Gastrocnemius medialis (tissue), 4 donors: Measurements from ENCODE around the gene GAS6. TPM values are rescaled to one million over a fixed set of nuclear protein-coding genes. Genes with fewer than 3 reads are reported as not detected.

Experiments
- ATAC-seq, 2 donors: fragments of 150-250 bp; one replicate each; pipeline ENCODE4 v1.9.1; 2016
- DNase-seq, 2 donors: peaks; one replicate each; pipeline ENCODE4 v3.0.0-alpha.2; 2019
- H3K27ac ChIP-seq, 4 donors: fragments of 200-600 bp; sonication (generic); 1 replicate in 1 of 4; 2 replicates in 3 of 4; pipeline ENCODE4 v1.5.1; 2016 to 2018; ENCODE audit warnings: mild to moderate bottlenecking in 2 of 4, moderate library complexity in 1 of 4
- H3K27me3 ChIP-seq, 3 donors: fragments of 200-600 bp; sonication (generic) in 2 of 3; 1 replicate in 1 of 3; 2 replicates in 2 of 3; pipeline versions ENCODE4 v1.5.1 to v1.6.0; 2016 to 2019; ENCODE audit warnings: mild to moderate bottlenecking in 1 of 3, moderate library complexity in 1 of 3
- H3K36me3 ChIP-seq, 2 donors: fragments of 200-600 bp; sonication (generic) in 1 of 2; one replicate each; pipeline ENCODE4 v1.5.1; 2017 to 2018
- H3K4me1 ChIP-seq, 2 donors: fragments of 200-600 bp; sonication (generic) in 1 of 2; one replicate each; pipeline ENCODE4 v1.5.1; 2016 to 2017; ENCODE audit warnings: mild to moderate bottlenecking in 2 of 2
- H3K4me3 ChIP-seq, 4 donors: fragments of 200-600 bp; sonication (generic) in 3 of 4; 1 replicate in 1 of 4; 2 replicates in 3 of 4; pipeline ENCODE4 v1.5.1; 2016 to 2019; ENCODE audit warnings: mild to moderate bottlenecking in 2 of 4
- H3K9me3 ChIP-seq, 3 donors: fragments of 200-600 bp; sonication (generic) in 2 of 3; 1 replicate in 1 of 3; 2 replicates in 2 of 3; pipeline ENCODE4 v1.5.1; 2016 to 2019
- CTCF ChIP-seq, 5 experiments: fragments of 450-650 bp in 3 of 5; fragments of 200-600 bp in 2 of 5; sonication (generic) in 2 of 5; IDR thresholded peaks in 4 of 5; conservative IDR thresholded peaks in 1 of 5; 1 replicate in 4 of 5; 2 replicates in 1 of 5; pipeline ENCODE4 v1.5.1; 2016 to 2019; ENCODE audit warnings: antibody characterized with exemption in 5 of 5, mild to moderate bottlenecking in 3 of 5, moderate library complexity in 3 of 5
- POLR2A ChIP-seq, 2 donors: fragments of 450-650 bp; IDR thresholded peaks; one replicate each; pipeline ENCODE4 v1.6.1; 2017; ENCODE audit warnings: antibody characterized with exemption in 2 of 2, mild to moderate bottlenecking in 2 of 2, moderate library complexity in 2 of 2
- in situ Hi-C, 4 donors: fragments of 200-750 bp; cut with MboI; loops; one replicate each; pipeline versions ENCODE4 v1.15.0 to v1.8.0; 2017; ENCODE audit warnings: low sequenced_read_pairs in 4 of 4
- intact Hi-C: fragments of 100-400 bp; cut with DNase I; formaldehyde crosslinking; loops from one replicate; pipeline ENCODE4 v1.15.1; 2023; ENCODE audit warnings: low total_unique reads
- total RNA-seq, 4 donors: library from RNA; depleted of rRNA; stranded (reverse); fragments of >200 nt; gene quantifications; one replicate each; pipeline versions ENCODE4 v1.1.0 to v1.2.3, GENCODE V29; 2016

GAS6 gene
- total RNA-seq, 4 donors from 2014 or later = 68.6 to 122 (median 86.3) TPM

- Histone ChIP-seq H3K36me3 (no peaks in the 10 kb centered on the region), H3K27ac (no peak overlapping the region), H3K27me3 (no peaks in the 10 kb centered on the region), H3K4me3 (no peak overlapping the region), H3K9me3 (no peaks in the 10 kb centered on the region), H3K4me1 (no peaks in the 10 kb centered on the region)
- DNase-seq (no peak), ATAC-seq (no peak)
- in situ Hi-C loops (no loop called here), intact Hi-C loops (no loop called here)
- TF ChIP-seq CTCF (IDR thresholded peaks at IDR 0.05 in 4 of 5, conservative IDR thresholded peaks at IDR 0.05 in 1 of 5) (no peak), POLR2A (IDR thresholded peaks at IDR 0.05) (no peak)
Measured at GRCh38 chr13:113898391-113898790, 34.5 kb upstream of the GAS6 start.

- Histone ChIP-seq H3K9me3 (no peaks in the 10 kb centered on the region), H3K36me3 (no peaks in the 10 kb centered on the region), H3K27me3 (no peaks in the 10 kb centered on the region), H3K4me3 (no peak overlapping the region), H3K27ac (no peak overlapping the region), H3K4me1 (no peaks in the 10 kb centered on the region)
- no peak for TF ChIP-seq CTCF (IDR thresholded peaks at IDR 0.05 in 4 of 5, conservative IDR thresholded peaks at IDR 0.05 in 1 of 5)
- no peak for TF ChIP-seq POLR2A (IDR thresholded peaks at IDR 0.05)
- ATAC-seq (no peak), DNase-seq (no peak)
- in situ Hi-C loops (no loop called here), intact Hi-C loops (no loop called here)
Measured at GRCh38 chr13:113897966-113898365, 34.1 kb upstream of the GAS6 start.

GRCh38 chr13:113897161-113897560 is 33.3 kb upstream of the GAS6 start:
- Histone ChIP-seq H3K4me1 (no peaks in the 10 kb centered on the region), H3K27me3 (no peaks in the 10 kb centered on the region), H3K27ac (no peak overlapping the region), H3K36me3 (no peaks in the 10 kb centered on the region), H3K4me3 (no peak overlapping the region), H3K9me3 (no peaks in the 10 kb centered on the region)
- intact Hi-C loops = no loop called here
- no peak for TF ChIP-seq POLR2A (IDR thresholded peaks at IDR 0.05)
- no peak for TF ChIP-seq CTCF (IDR thresholded peaks at IDR 0.05 in 4 of 5, conservative IDR thresholded peaks at IDR 0.05 in 1 of 5)
- in situ Hi-C loops = no loop called here
- DNase-seq (no peak), ATAC-seq (no peak)

GRCh38 chr13:113895436-113895835 is 31.6 kb upstream of the GAS6 start:
- DNase-seq (no peak), ATAC-seq (no peak)
- Histone ChIP-seq H3K4me1 (no peaks in the 10 kb centered on the region), H3K4me3 (no peak overlapping the region), H3K27me3 (no peaks in the 10 kb centered on the region), H3K9me3 (no peaks in the 10 kb centered on the region), H3K27ac (no peak overlapping the region), H3K36me3 (no peaks in the 10 kb centered on the region)
- in situ Hi-C loops = no loop called here
- no peak for TF ChIP-seq CTCF (IDR thresholded peaks at IDR 0.05 in 4 of 5, conservative IDR thresholded peaks at IDR 0.05 in 1 of 5)
- TF ChIP-seq POLR2A (IDR thresholded peaks at IDR 0.05) = no peak
- intact Hi-C loops = no loop called here

GRCh38 chr13:113890774-113891480 is 27.1 kb upstream of the GAS6 start:
- H3K4me3 ChIP-seq = no peak overlapping the region
- in situ Hi-C loops (no loop called here), intact Hi-C loops (no loop called here)
- DNase-seq = no peak
- H3K9me3 ChIP-seq = no peaks in the 10 kb centered on the region
- H3K27ac ChIP-seq = no peak overlapping the region
- ATAC-seq = no peak
- no peaks in the 10 kb centered on the region for H3K36me3 ChIP-seq
- no peak for TF ChIP-seq POLR2A (IDR thresholded peaks at IDR 0.05)
- no peak for TF ChIP-seq CTCF (IDR thresholded peaks at IDR 0.05 in 4 of 5, conservative IDR thresholded peaks at IDR 0.05 in 1 of 5)
- H3K4me1 ChIP-seq = peaks cover 0 to 15% of the 10 kb centered on the region in 2 donors
- H3K27me3 ChIP-seq = no peaks in the 10 kb centered on the region
